Motor neuron (in vitro differentiated cells): ENCODE data around the gene MRFAP1L1. TPM values are rescaled to one million over a fixed set of nuclear protein-coding genes. Genes with fewer than 3 reads are reported as not detected.

ENCODE experiments used
- ATAC-seq, 8 experiments: fragments of 200-7000 bp; cut with Tn5 transposase; replicated peaks in 6 of 8; 2 replicates each; pipeline ENCODE4 v1.8.0; 2021; ENCODE audit warnings: mild to moderate bottlenecking in 8 of 8, moderate library complexity in 8 of 8
- H3K27ac ChIP-seq, 2 donors: fragments of 250-450 bp; sonication (Bioruptor Pico); 2 replicates each; pipeline ENCODE4 v1.9.0; 2021; ENCODE audit warnings: antibody characterized with exemption in 2 of 2, mild to moderate bottlenecking in 2 of 2, moderate library complexity in 1 of 2
- H3K4me1 ChIP-seq, 2 donors: fragments of 250-450 bp; sonication (Bioruptor Pico); replicated peaks in 1 of 2; 2 replicates each; pipeline ENCODE4 v1.6.1; 2021; ENCODE audit warnings: antibody characterized with exemption in 2 of 2, mild to moderate bottlenecking in 2 of 2, moderate library complexity in 1 of 2
- H3K4me3 ChIP-seq, 5 donors: fragments of 250-450 bp; sonication (Bioruptor Pico); 2 replicates each; pipeline ENCODE4 v1.9.0; 2021; ENCODE audit warnings: antibody characterized with exemption in 5 of 5, mild to moderate bottlenecking in 5 of 5, moderate library complexity in 4 of 5
- WGBS, 10 experiments: fragments of 450-650 bp; shearing (Covaris generic); methylation state at CpG; one replicate each; pipeline ENCODE4 v1.0.0; 2022; 5-methylcytosine and 5-hydroxymethylcytosine counted together
- in situ Hi-C, 9 experiments: fragments of 400-800 bp; cut with MboI; loops; one replicate each; pipeline ENCODE4 v1.15.0; 2021; ENCODE audit warnings: low sequenced_read_pairs in 9 of 9, low pct_unique_long_range_greater_than_20kb in 2 of 9; ENCODE audit not compliant: unreplicated experiment in 9 of 9
- total RNA-seq, 8 experiments: library from RNA; unstranded; fragments of 300-600 nt; gene quantifications; 2 replicates each; pipeline versions ENCODE4 v1.2.3 to v1.2.4, GENCODE V29; 2022

The MRFAP1L1 gene
- total RNA-seq, 8 experiments from 2014 or later = 59.6 to 135 (median 91.4) TPM

DNA sequence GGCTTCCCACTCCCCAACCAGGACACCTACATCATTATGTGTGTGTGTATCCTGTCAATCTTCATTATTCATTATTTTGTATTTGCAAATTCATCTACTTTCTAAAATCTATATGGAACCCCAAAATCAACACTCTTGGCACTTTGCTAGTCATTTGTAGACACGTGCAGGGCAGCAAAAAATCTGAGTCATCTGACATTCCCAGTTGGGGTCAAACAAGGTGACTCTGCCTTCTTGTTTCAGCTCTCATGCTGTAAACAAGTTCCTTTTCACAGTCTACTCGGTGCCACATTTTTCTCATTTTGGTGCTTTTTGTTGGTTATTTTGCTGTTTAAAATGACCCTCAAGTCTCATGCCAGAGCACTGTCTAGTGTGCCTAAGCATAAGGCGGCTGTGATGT is 5.9 kb downstream of the MRFAP1L1 start:
- in situ Hi-C loops = loop anchor here in 6 of 9 experiments (25.0 kb wide), 4 partner anchors 184 to 384 kb away; partner anchors contain the start of genes GRPEL1 (in 3 of the 6) and TADA2B (in 1 of the 6)
- Histone ChIP-seq H3K27ac (no peak overlapping the region), H3K4me3 (no peak overlapping the region), H3K4me1 (peaks cover 14 to 18% of the 10 kb centered on the region in 2 donors)
- 23 to 100% (median 79%) methylated on average over 1 to 3 of the region's 3 CpGs; no CpG with 5 or more reads in 2 of the 10 experiments for WGBS, 10 experiments
- no peak for ATAC-seq

- ATAC-seq = no peak
- in situ Hi-C loops = loop anchor here in 6 of 9 experiments (25.0 kb wide), 4 partner anchors 185 to 385 kb away; partner anchors contain the start of genes GRPEL1 (in 3 of the 6) and TADA2B (in 1 of the 6)
- H3K27ac ChIP-seq = no peak overlapping the region
- H3K4me1 ChIP-seq = peaks cover 10 to 12% of the 10 kb centered on the region in 2 donors
- no peak overlapping the region for H3K4me3 ChIP-seq
- WGBS, 10 experiments = 0% methylated on average over 1 of the region's 1 CpG; no CpG with 5 or more reads in 4 of the 10 experiments
Observed at GRCh38 chr4:6702761-6703160, 6.9 kb downstream of the MRFAP1L1 start.

- in situ Hi-C loops = loop anchor here in 6 of 9 experiments (25.0 kb wide), 4 partner anchors 186 to 386 kb away; partner anchors contain the start of genes GRPEL1 (in 3 of the 6) and TADA2B (in 1 of the 6)
- Histone ChIP-seq H3K4me1 (peaks cover 0 to 1% of the 10 kb centered on the region in 2 donors), H3K27ac (no peak overlapping the region), H3K4me3 (no peak overlapping the region)
- WGBS, 10 experiments = 42 to 100% (median 84%) methylated on average over 1 to 10 of the region's 13 CpGs; no CpG with 5 or more reads in 4 of the 10 experiments
- ATAC-seq = no peak
Observed at GRCh38 chr4:6701371-6701770, 8.3 kb downstream of the MRFAP1L1 start.

- Histone ChIP-seq H3K4me3 (no peak overlapping the region), H3K4me1 (no peaks in the 10 kb centered on the region), H3K27ac (no peak overlapping the region)
- in situ Hi-C loops = loop anchor here in 6 of 9 experiments (25.0 kb wide), 4 partner anchors 187 to 387 kb away; partner anchors contain the start of genes GRPEL1 (in 3 of the 6) and TADA2B (in 1 of the 6)
- ATAC-seq = no peak
- 75 to 100% (median 100%) methylated on average over 1 of the region's 1 CpG; no CpG with 5 or more reads in 3 of the 10 experiments for WGBS, 10 experiments
Observed at GRCh38 chr4:6699903-6700302, 9.8 kb downstream of the MRFAP1L1 start.

- no peak overlapping the region for H3K27ac ChIP-seq
- H3K4me1 ChIP-seq = no peaks in the 10 kb centered on the region
- no peak for ATAC-seq
- in situ Hi-C loops = no loop called here
- H3K4me3 ChIP-seq = no peak overlapping the region
- 50 to 100% (median 81%) methylated on average over 1 to 5 of the region's 5 CpGs; no CpG with 5 or more reads in 2 of the 10 experiments for WGBS, 10 experiments
Observed at GRCh38 chr4:6699388-6699787, 10.3 kb downstream of the MRFAP1L1 start.

DNA sequence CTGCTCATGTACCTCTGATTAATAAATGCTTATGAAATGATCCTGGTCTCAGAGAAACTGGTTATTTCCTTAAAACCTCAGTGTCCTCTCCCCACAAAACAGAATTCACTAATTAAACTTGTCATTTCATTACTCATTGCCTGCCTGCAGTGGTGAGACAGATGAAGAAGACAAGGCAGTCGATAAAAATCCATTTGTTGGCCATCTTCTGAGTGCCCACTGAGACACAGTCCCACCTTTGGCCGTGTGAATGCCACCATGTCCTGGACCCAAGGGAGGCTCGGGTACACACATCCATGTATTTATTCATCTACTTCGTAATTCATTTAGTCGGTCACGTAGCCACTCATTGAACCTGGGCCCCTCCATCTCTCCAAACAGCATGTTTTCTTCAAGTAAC is 12.5 kb downstream of the MRFAP1L1 start:
- Histone ChIP-seq H3K4me3 (no peak overlapping the region), H3K4me1 (no peaks in the 10 kb centered on the region), H3K27ac (no peak overlapping the region)
- WGBS, 10 experiments = 75 to 100% (median 94%) methylated on average over 1 to 6 of the region's 6 CpGs; no CpG with 5 or more reads in 3 of the 10 experiments
- in situ Hi-C loops = no loop called here
- ATAC-seq = no peak

DNA sequence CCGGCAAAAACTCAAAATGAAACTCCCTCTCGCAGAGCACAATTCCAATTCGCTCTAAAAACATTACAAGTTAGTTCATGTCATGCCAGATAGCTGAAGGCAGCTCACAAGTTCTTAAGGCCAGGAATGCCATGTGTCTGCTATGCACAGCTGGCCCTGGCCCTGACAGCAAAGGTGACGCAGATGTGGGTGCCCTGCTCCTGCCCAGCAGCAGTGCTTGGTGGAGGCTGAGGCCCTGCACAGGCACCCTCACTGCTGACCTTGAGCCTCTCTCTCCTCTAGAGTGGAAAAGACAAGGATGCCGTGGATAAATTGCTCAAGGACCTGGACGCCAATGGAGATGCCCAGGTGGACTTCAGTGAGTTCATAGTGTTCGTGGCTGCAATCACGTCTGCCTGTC is 13.1 kb downstream of the MRFAP1L1 start:
- no peak overlapping the region for H3K4me3 ChIP-seq
- in situ Hi-C loops = no loop called here
- 50 to 100% (median 91%) methylated on average over 2 to 7 of the region's 8 CpGs; no CpG with 5 or more reads in 4 of the 10 experiments for WGBS, 10 experiments
- H3K4me1 ChIP-seq = no peaks in the 10 kb centered on the region
- H3K27ac ChIP-seq = no peak overlapping the region
- ATAC-seq = no peak

- ATAC-seq = peak in 3 of 8 experiments; percentile 13 to 62 (median 27)
- no peak overlapping the region for H3K27ac ChIP-seq
- in situ Hi-C loops = no loop called here
- 44 to 93% (median 75%) methylated on average over 3 to 15 of the region's 18 CpGs; no CpG with 5 or more reads in 3 of the 10 experiments for WGBS, 10 experiments
- no peak overlapping the region for H3K4me3 ChIP-seq
- no peaks in the 10 kb centered on the region for H3K4me1 ChIP-seq
Observed at GRCh38 chr4:6695660-6696610, 13.7 kb downstream of the MRFAP1L1 start.

DNA sequence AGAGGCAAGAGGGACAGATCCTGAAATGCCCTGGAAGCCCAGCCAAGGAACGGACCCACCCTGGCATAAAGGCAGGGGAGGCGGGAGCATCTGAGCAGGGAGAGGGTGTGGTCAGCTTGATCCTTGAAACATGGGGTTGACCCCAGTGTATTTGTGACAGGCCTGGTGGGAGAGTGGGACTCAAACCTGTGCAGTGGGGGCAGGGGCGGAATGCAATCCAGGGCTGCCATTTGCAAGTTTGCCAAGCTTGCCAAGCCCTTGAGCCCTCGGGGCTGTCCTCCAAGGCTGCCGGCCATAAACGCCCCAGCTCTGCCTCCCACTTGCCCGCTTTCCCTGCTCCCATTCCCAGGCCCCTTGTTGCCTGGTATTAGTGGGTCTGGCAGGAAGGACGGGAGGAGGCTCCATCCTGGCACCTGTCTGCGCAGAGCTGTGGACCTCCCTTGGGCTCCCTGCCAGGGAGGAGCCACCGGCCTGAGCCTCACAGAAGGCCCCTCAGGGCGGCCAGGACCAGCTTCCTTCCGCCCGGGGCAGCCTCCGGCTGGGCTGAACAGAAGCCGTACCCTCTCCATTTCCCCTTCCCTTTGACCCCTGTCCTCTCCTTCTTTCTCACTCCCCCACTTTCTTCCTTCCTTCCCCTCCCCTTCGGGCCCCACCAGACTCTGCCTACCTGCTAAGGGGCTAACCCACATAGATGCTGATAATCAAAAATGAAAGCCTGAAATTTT is 15.3 kb downstream of the MRFAP1L1 start:
- Histone ChIP-seq H3K27ac (no peak overlapping the region), H3K4me3 (no peak overlapping the region), H3K4me1 (peaks cover 2 to 3% of the 10 kb centered on the region in 2 donors)
- in situ Hi-C loops = no loop called here
- ATAC-seq = no peak
- 80 to 100% (median 92%) methylated on average over 1 to 4 of the region's 16 CpGs; no CpG with 5 or more reads in 5 of the 10 experiments for WGBS, 10 experiments

DNA sequence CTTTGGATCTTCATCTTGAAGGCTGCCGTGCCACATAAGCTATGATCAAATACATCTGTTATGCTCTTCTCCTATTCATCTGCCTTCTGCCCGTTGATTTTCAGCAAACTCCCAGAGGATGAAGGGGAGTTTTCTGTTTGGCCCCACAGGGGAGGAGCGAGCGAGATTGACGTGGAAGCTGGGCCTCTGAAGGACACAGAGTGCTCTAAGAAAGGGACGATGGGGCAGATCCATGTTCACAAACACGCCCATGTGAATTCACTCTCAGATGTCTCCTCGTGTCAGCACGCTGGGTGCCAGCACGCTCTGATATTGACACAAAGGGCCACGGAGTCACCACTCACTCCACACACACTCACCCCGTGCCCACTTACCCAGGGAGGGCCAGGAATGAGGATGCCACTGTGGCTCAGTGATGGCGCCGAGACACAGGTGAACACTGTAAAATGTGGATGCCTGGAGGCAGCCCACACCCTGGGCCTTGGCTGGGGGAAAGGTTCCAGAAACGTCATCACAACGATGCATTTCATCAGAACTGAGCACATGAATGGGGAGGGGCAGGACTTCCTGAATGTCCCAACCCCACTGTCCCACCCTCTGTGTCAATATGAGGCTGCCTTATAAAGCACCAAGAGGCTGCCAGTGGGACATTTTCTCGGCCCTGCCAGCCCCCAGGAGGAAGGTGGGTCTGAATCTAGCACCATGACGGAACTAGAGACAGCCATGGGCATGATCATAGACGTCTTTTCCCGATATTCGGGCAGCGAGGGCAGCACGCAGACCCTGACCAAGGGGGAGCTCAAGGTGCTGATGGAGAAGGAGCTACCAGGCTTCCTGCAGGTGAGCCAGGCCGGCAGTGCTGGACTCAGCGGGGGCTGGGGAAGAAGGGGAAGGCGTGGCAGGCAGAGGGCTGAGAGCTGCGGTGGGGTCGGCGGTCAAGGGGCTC is 16.2 kb downstream of the MRFAP1L1 start, which contains the start of gene S100P:
Gene S100P, plus strand, starts transcription at position 648 of the 946 bp plus-strand sequence. Its CDS starts 55 bp downstream, at position 703.
- Histone ChIP-seq H3K27ac (no peak within 1 kb of the TSS), H3K4me3 (no peak within 1 kb of the TSS), H3K4me1 (peaks cover 10 to 11% of the 10 kb centered on the region in 2 donors)
- WGBS, 10 experiments = 18 to 100% (median 40%) methylated on average over 1 to 14 of the region's 29 CpGs; no CpG with 5 or more reads in 1 of the 10 experiments
- in situ Hi-C loops = no loop called here
- peak in 3 of 8 experiments; percentile 24 to 54 (median 39) for ATAC-seq

GRCh38 chr4:6692806-6693205 is 16.9 kb downstream of the MRFAP1L1 start:
- Histone ChIP-seq H3K27ac (no peak overlapping the region), H3K4me3 (no peak overlapping the region), H3K4me1 (peaks cover 11 to 16% of the 10 kb centered on the region in 2 donors)
- in situ Hi-C loops = no loop called here
- WGBS, 10 experiments = 0 to 100% (median 86%) methylated on average over 1 of the region's 3 CpGs; no CpG with 5 or more reads in 7 of the 10 experiments
- ATAC-seq = peak in 3 of 8 experiments; percentile 9 to 68 (median 18)
